Lower leg skin (tissue), 4 donors: Measurements from ENCODE around the gene FITM2. TPM values are rescaled to one million over a fixed set of nuclear protein-coding genes. Genes with fewer than 3 reads are reported as not detected.

ENCODE experiments used
- DNase-seq, 2 donors: peaks; one replicate each; pipeline ENCODE4 v3.0.0-alpha.2; 2019; ENCODE audit warnings: low spot score in 2 of 2
- H3K4me3 ChIP-seq: fragments of 200-600 bp; sonication (generic); 2 replicates; pipeline ENCODE4 v1.5.1; 2017; ENCODE audit warnings: mild to moderate bottlenecking, low read depth; ENCODE audit not compliant: poor library complexity, severe bottlenecking
- POLR2A ChIP-seq, 2 donors: fragments of 450-650 bp; IDR thresholded peaks; one replicate each; pipeline ENCODE4 v1.6.1; 2016 to 2017; ENCODE audit warnings: antibody characterized with exemption in 2 of 2, mild to moderate bottlenecking in 1 of 2, moderate library complexity in 1 of 2
- WGBS, 2 donors: methylation state at CpG; one replicate each; pipeline ENCODE4 v1.1.5; 2018; 5-methylcytosine and 5-hydroxymethylcytosine counted together
- intact Hi-C: fragments of 100-400 bp; cut with DNase I; formaldehyde crosslinking; loops from one replicate; pipeline ENCODE4 v1.15.0; 2023; ENCODE audit warnings: low total_unique reads
- total RNA-seq, 4 donors: library from RNA; depleted of rRNA; stranded (reverse); fragments of >200 nt; gene quantifications; one replicate each; pipeline ENCODE4 v1.1.0, GENCODE V29; 2016
- TF ChIP-seq, protein P1 (sequence below), 3 donors: fragments of 450-650 bp; IDR thresholded peaks; one replicate each; pipeline ENCODE4 v1.5.1; 2016; ENCODE audit warnings: antibody characterized with exemption in 3 of 3, mild to moderate bottlenecking in 3 of 3, moderate library complexity in 2 of 3

The FITM2 gene
- total RNA-seq, 4 donors from 2014 or later: 7.6 to 13.0 (median 9.5) TPM

- TF ChIP-seq, protein P1, sequence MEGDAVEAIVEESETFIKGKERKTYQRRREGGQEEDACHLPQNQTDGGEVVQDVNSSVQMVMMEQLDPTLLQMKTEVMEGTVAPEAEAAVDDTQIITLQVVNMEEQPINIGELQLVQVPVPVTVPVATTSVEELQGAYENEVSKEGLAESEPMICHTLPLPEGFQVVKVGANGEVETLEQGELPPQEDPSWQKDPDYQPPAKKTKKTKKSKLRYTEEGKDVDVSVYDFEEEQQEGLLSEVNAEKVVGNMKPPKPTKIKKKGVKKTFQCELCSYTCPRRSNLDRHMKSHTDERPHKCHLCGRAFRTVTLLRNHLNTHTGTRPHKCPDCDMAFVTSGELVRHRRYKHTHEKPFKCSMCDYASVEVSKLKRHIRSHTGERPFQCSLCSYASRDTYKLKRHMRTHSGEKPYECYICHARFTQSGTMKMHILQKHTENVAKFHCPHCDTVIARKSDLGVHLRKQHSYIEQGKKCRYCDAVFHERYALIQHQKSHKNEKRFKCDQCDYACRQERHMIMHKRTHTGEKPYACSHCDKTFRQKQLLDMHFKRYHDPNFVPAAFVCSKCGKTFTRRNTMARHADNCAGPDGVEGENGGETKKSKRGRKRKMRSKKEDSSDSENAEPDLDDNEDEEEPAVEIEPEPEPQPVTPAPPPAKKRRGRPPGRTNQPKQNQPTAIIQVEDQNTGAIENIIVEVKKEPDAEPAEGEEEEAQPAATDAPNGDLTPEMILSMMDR (IDR thresholded peaks at IDR 0.05): no peak
- no peak for TF ChIP-seq POLR2A (IDR thresholded peaks at IDR 0.05)
- 86 to 90% methylated on average over 24 to 28 of the region's 28 CpGs for WGBS, 2 donors
- DNase-seq: no peak
- H3K4me3 ChIP-seq: no peak overlapping the region
- intact Hi-C loops: loop anchor here (2.0 kb wide), 1 partner anchor 68 kb away; no protein-coding TSS in a partner anchor
Measured at GRCh38 chr20:44258226-44258890, 52.6 kb downstream of the FITM2 start.

GRCh38 chr20:44256961-44257360, 54.0 kb downstream of the FITM2 start:
- no peak for DNase-seq
- TF ChIP-seq, protein P1 (IDR thresholded peaks at IDR 0.05): no peak
- TF ChIP-seq POLR2A (IDR thresholded peaks at IDR 0.05): no peak
- 90 to 92% methylated on average over 21 of the region's 21 CpGs for WGBS, 2 donors
- H3K4me3 ChIP-seq: no peak overlapping the region
- intact Hi-C loops: no loop called here

DNA sequence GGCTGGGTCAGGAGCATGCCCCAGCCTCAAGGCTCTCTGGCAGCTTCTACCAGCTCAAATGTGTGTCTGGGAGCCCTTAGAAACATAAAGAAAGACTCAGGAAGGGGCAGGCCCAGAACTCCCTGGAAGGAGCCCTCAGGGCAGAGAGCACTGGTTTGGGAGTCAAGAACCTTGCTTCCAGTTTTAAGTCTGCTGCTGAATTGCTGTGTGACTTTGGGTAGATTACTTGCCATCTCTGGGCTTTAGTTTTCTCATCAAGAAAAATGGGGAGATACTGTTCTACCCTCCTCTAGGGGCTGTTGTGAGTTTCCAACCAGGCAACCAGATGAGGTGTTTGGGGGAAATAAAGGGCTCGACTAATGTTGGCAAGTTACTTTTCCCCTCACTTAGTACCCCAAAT, 55.1 kb downstream of the FITM2 start:
- DNase-seq: no peak
- 77 to 89% methylated on average over 1 of the region's 1 CpG for WGBS, 2 donors
- intact Hi-C loops: no loop called here
- H3K4me3 ChIP-seq: no peak overlapping the region
- TF ChIP-seq, protein P1 (IDR thresholded peaks at IDR 0.05): no peak
- no peak for TF ChIP-seq POLR2A (IDR thresholded peaks at IDR 0.05)

GRCh38 chr20:44254073-44254472, 56.9 kb downstream of the FITM2 start:
- H3K4me3 ChIP-seq: no peak overlapping the region
- TF ChIP-seq, protein P1 (IDR thresholded peaks at IDR 0.05): peak in 1 of 3 donors; percentile 47
- no peak for TF ChIP-seq POLR2A (IDR thresholded peaks at IDR 0.05)
- WGBS, 2 donors: 85 to 89% methylated on average over 8 of the region's 8 CpGs
- intact Hi-C loops: no loop called here
- DNase-seq: no peak

GRCh38 chr20:44253528-44253927, 57.5 kb downstream of the FITM2 start:
- no peak for DNase-seq
- no peak for TF ChIP-seq POLR2A (IDR thresholded peaks at IDR 0.05)
- TF ChIP-seq, protein P1 (IDR thresholded peaks at IDR 0.05): no peak
- WGBS, 2 donors: 63 to 82% methylated on average over 3 of the region's 3 CpGs
- H3K4me3 ChIP-seq: no peak overlapping the region
- intact Hi-C loops: no loop called here

Other genes with a start within 250 kb of the FITM2 start
- gene JPH2, start 124.0 kb downstream of the FITM2 start, total RNA-seq: 10 to 100 TPM in 1 of 4 donors, 1 to 10 TPM in 3; 1.5 to 10.9 (median 5.6) TPM
- gene OSER1, start 100.4 kb downstream of the FITM2 start, total RNA-seq: 10 to 100 TPM; 41.2 to 49.6 (median 46.8) TPM
- under 1 TPM in 1 of 4 donors, not detected in 3; 0.91 TPM for gene GDAP1L1, start 63.9 kb downstream of the FITM2 start, total RNA-seq
- not detected for gene R3HDML, start 25.8 kb upstream of the FITM2 start, total RNA-seq
- not detected for gene HNF4A, start 44.5 kb upstream of the FITM2 start, total RNA-seq
- 10 to 100 TPM; 27.1 to 36.8 (median 31.7) TPM for gene TTPAL, start 164.7 kb upstream of the FITM2 start, total RNA-seq
- gene SERINC3, start 210.9 kb upstream of the FITM2 start, total RNA-seq: 100 to 1,000 TPM; 102 to 142 (median 124) TPM